Measurements from ENCODE around the gene HSPB2.

DNA sequence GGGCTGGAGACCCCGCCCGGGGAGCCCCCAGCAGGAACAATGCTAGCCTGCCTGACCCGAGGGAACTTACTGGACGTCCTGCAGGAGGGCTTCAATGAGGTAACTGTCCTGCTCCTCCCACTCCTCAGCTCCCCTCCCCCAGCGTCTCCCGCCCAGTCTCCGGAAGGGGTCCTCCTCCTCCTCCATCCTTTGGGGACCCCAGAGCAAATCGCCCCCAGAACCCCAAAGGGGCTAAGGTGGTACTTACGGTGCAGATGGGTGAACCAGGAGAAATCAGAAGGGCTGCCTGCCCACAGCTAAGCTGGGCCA lies 24.9 kb downstream of the HSPB2 start:
- TF ChIP-seq EP300 (IDR thresholded peaks at IDR 0.05; ENCODE audit: borderline replicate concordance in 1 of 2, low read depth in 2 of 2, low read length in 2 of 2) (no peak), JUND (IDR thresholded peaks at IDR 0.05; ENCODE audit: low read length) (no peak; the same call in 1 of the 2 replicates), POLR2A (IDR thresholded peaks at IDR 0.05; ENCODE audit: control extremely low read depth in 1 of 2, low read depth in 2 of 2, low read length in 2 of 2) (0 out of 3 replicates have a peak, but pooled peaks of 1 of the 2 experiments have one; percentile 53), EZH2 (IDR thresholded peaks at IDR 0.05; ENCODE audit: low read depth, low read length, severe bottlenecking) (no peak), HDAC6 (IDR thresholded peaks at IDR 0.05; ENCODE audit: low read depth, low read length) (no peak), CEBPB (IDR thresholded peaks at IDR 0.05; ENCODE audit: low read depth, low read length) (no peak)
- TF ChIP-seq, protein P1, sequence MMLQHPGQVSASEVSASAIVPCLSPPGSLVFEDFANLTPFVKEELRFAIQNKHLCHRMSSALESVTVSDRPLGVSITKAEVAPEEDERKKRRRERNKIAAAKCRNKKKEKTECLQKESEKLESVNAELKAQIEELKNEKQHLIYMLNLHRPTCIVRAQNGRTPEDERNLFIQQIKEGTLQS (IDR thresholded peaks at IDR 0.05; ENCODE audit: insufficient read depth, low read depth, low read length) = no peak
- TF ChIP-seq, protein P2, sequence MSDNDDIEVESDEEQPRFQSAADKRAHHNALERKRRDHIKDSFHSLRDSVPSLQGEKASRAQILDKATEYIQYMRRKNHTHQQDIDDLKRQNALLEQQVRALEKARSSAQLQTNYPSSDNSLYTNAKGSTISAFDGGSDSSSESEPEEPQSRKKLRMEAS (IDR thresholded peaks at IDR 0.05) = no peak
- TF ChIP-seq, protein P3, sequence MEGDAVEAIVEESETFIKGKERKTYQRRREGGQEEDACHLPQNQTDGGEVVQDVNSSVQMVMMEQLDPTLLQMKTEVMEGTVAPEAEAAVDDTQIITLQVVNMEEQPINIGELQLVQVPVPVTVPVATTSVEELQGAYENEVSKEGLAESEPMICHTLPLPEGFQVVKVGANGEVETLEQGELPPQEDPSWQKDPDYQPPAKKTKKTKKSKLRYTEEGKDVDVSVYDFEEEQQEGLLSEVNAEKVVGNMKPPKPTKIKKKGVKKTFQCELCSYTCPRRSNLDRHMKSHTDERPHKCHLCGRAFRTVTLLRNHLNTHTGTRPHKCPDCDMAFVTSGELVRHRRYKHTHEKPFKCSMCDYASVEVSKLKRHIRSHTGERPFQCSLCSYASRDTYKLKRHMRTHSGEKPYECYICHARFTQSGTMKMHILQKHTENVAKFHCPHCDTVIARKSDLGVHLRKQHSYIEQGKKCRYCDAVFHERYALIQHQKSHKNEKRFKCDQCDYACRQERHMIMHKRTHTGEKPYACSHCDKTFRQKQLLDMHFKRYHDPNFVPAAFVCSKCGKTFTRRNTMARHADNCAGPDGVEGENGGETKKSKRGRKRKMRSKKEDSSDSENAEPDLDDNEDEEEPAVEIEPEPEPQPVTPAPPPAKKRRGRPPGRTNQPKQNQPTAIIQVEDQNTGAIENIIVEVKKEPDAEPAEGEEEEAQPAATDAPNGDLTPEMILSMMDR (IDR thresholded peaks at IDR 0.05; ENCODE audit: control extremely low read depth in 1 of 3, insufficient read depth in 1 of 3, low read depth in 1 of 3, low read length in 3 of 3) = no peak
